Activated CD8-positive, alpha-beta T cell treated with anti-CD3 and anti-CD28 coated beads for 36 hours (primary cell): ENCODE results near the gene NCL. TPM values are rescaled to one million over a fixed set of nuclear protein-coding genes. Genes with fewer than 3 reads are reported as not detected.

Experiments
- ATAC-seq: fragments of 200-7000 bp; cut with Tn5 transposase; one replicate; pipeline ENCODE4 v1.10.0; 2021; ENCODE audit warnings: mild to moderate bottlenecking, moderate library complexity
- CTCF ChIA-PET: fragments of 350-600 bp; sonication (Branson Sonifier 250); formaldehyde crosslinking; loops from one replicate; lab custom pipeline; 2021; ENCODE audit warnings: antibody characterized with exemption; lab: Charles Lee
- POLR2A ChIA-PET: fragments of 350-600 bp; sonication (Branson Sonifier 250); formaldehyde crosslinking; loops from one replicate; lab custom pipeline; 2021; ENCODE audit warnings: antibody characterized with exemption; lab: Charles Lee
- DNase-seq: peaks from one replicate; pipeline ENCODE4 v3.0.0-alpha.2; 2020
- H3K27ac Mint-ChIP-seq: one replicate; pipeline ENCODE4 v1.8.0; 2021; ENCODE audit warnings: mild to moderate bottlenecking, mixed read lengths
- H3K27me3 Mint-ChIP-seq: one replicate; pipeline ENCODE4 v1.8.0; 2021; ENCODE audit warnings: mixed read lengths
- H3K36me3 Mint-ChIP-seq: one replicate; pipeline ENCODE4 v1.8.0; 2021; ENCODE audit warnings: low read depth, mixed read lengths
- H3K4me1 Mint-ChIP-seq: one replicate; pipeline ENCODE4 v1.8.0; 2021; ENCODE audit warnings: low read depth, mixed read lengths
- H3K4me3 Mint-ChIP-seq: one replicate; pipeline ENCODE4 v1.8.0; 2021; ENCODE audit warnings: mild to moderate bottlenecking, moderate library complexity, mixed read lengths
- H3K9me3 Mint-ChIP-seq: one replicate; pipeline ENCODE4 v1.8.0; 2021; ENCODE audit warnings: mixed read lengths
- intact Hi-C: fragments of 100-400 bp; cut with micrococcal nuclease; formaldehyde crosslinking; loops from one replicate; pipeline ENCODE4 v1.10.0; 2022
- total RNA-seq, 2 experiments: library from RNA; stranded (reverse); gene quantifications; one replicate each; pipeline ENCODE4 v1.2.3, GENCODE V29; 2021
- TF ChIP-seq, protein P1 (sequence below): fragments of 200-600 bp; IDR thresholded peaks from one replicate; pipeline ENCODE4 v1.8.0; 2022; ENCODE audit warnings: antibody characterized with exemption, mild to moderate bottlenecking

Gene NCL
- total RNA-seq, 2 experiments from 2014 or later = 1,312 to 1,361 TPM

DNA sequence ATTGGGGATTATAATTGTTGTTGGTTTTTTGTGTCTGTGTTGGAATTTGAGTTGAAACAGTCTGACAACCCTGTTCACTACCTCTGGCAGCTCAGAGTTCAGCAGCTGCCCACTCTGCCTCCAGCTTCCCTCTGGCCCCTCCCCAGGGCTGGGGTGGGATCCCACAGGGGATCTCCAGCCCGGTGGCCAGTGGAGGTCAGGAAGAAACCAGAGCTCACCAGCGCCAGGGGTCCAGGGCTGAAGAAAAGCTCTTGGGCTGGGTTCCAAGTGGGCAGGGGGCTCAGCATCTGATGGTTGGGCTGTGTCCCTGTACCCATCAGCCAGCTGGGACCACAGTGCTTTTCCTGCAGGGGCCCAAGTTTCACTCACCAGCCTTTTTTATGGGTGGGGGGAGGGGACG, 16.5 kb upstream of the NCL start:
- intact Hi-C loops = no loop called here
- Mint-ChIP-seq H3K9me3 (no peaks in the 10 kb centered on the region), H3K4me3 (no peak overlapping the region), H3K36me3 (no peaks in the 10 kb centered on the region), H3K4me1 (peaks cover 11% of the 10 kb centered on the region), H3K27me3 (no peaks in the 10 kb centered on the region), H3K27ac (no peak overlapping the region)
- TF ChIP-seq, protein P1, sequence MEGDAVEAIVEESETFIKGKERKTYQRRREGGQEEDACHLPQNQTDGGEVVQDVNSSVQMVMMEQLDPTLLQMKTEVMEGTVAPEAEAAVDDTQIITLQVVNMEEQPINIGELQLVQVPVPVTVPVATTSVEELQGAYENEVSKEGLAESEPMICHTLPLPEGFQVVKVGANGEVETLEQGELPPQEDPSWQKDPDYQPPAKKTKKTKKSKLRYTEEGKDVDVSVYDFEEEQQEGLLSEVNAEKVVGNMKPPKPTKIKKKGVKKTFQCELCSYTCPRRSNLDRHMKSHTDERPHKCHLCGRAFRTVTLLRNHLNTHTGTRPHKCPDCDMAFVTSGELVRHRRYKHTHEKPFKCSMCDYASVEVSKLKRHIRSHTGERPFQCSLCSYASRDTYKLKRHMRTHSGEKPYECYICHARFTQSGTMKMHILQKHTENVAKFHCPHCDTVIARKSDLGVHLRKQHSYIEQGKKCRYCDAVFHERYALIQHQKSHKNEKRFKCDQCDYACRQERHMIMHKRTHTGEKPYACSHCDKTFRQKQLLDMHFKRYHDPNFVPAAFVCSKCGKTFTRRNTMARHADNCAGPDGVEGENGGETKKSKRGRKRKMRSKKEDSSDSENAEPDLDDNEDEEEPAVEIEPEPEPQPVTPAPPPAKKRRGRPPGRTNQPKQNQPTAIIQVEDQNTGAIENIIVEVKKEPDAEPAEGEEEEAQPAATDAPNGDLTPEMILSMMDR = no peak
- ATAC-seq = no peak
- DNase-seq = no peak
- CTCF ChIA-PET = interaction anchor here (0.7 to 4.6 kb wide), 8 partner anchors 10 to 77 kb away, joined by 3 to 86 read pairs (median 8); partner anchors contain the start of gene NCL
- POLR2A ChIA-PET = interaction anchor here (0.9 to 8.7 kb wide), 4 partner anchors 10 to 27 kb away, joined by 3 to 149 read pairs (median 11); partner anchors contain the start of gene NCL

GRCh38 chr2:231479455-231479854, 15.2 kb upstream of the NCL start:
- no peak overlapping the region for H3K27ac Mint-ChIP-seq
- no peak for DNase-seq
- H3K27me3 Mint-ChIP-seq = no peaks in the 10 kb centered on the region
- CTCF ChIA-PET = interaction anchor here (1.5 to 1.6 kb wide), 3 partner anchors 10 to 73 kb away, joined by 4 to 6 read pairs (median 6); no protein-coding TSS in a partner anchor
- H3K9me3 Mint-ChIP-seq = no peaks in the 10 kb centered on the region
- no peaks in the 10 kb centered on the region for H3K36me3 Mint-ChIP-seq
- H3K4me1 Mint-ChIP-seq = peaks cover 11% of the 10 kb centered on the region
- H3K4me3 Mint-ChIP-seq = no peak overlapping the region
- TF ChIP-seq, protein P1 = no peak
- POLR2A ChIA-PET = interaction anchor here (8.7 kb wide), 1 partner anchor 15 kb away, joined by 149 read pairs; the partner anchor contains the start of gene NCL
- no peak for ATAC-seq
- intact Hi-C loops = no loop called here

DNA sequence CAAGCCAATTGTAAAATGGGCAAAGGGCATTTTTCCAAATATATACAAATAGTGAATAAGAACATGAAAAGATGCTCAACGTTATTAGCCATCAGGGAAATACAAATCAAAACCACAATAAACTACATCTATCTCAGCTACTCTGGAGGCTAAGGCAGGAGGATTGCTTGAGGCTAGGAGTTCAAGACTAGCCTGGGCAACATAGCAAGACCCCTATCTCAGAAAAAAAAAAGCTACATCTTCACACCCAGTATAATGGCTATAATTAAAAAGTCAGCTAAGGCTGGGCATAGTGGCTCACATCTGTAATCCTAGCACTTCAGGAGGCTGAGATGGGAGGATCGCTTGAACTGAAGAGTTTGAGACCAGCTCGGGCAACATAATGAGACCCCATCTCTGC, 12.6 kb upstream of the NCL start:
- H3K9me3 Mint-ChIP-seq = no peaks in the 10 kb centered on the region
- H3K27me3 Mint-ChIP-seq = no peaks in the 10 kb centered on the region
- H3K27ac Mint-ChIP-seq = no peak overlapping the region
- ChIA-PET CTCF (interaction anchor here (1.0 to 1.6 kb wide), 2 partner anchors 40 to 87 kb away, joined by 3 to 4 read pairs; no protein-coding TSS in a partner anchor), POLR2A (interaction anchor here (8.7 kb wide), 1 partner anchor 13 kb away, joined by 149 read pairs; the partner anchor contains the start of gene NCL)
- intact Hi-C loops = no loop called here
- H3K36me3 Mint-ChIP-seq = no peaks in the 10 kb centered on the region
- TF ChIP-seq, protein P1 = no peak
- peaks cover 3% of the 10 kb centered on the region for H3K4me1 Mint-ChIP-seq
- ATAC-seq (no peak), DNase-seq (no peak)
- H3K4me3 Mint-ChIP-seq = no peak overlapping the region

DNA sequence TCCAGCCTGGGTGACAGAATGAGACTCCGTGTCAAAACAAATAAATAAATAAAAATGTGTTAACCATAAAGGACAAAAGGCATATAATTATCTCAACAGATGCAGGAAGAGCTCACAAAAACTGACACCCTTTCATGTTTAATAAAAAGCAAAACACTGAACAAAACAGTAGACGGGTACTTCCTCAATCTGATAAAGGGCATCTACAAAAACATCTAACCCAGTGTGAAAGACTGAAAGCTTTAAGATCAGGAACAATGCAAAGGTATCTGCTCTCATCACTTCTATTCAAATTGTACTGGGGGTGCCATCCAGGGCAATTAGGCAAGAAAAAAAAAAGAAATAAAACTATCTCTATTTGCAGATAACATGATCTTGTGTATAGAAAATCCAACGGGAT, 11.7 kb upstream of the NCL start:
- H3K27me3 Mint-ChIP-seq = no peaks in the 10 kb centered on the region
- no peaks in the 10 kb centered on the region for H3K36me3 Mint-ChIP-seq
- no peaks in the 10 kb centered on the region for H3K4me1 Mint-ChIP-seq
- CTCF ChIA-PET = interaction anchor here (0.9 to 1.6 kb wide), 4 partner anchors 12 to 88 kb away, joined by 3 to 4 read pairs (median 4); no protein-coding TSS in a partner anchor
- POLR2A ChIA-PET = interaction anchor here (0.8 to 8.7 kb wide), 2 partner anchors 12 to 22 kb away, joined by 3 to 149 read pairs; partner anchors contain the start of gene NCL
- ATAC-seq (no peak), DNase-seq (no peak)
- H3K27ac Mint-ChIP-seq = no peak overlapping the region
- intact Hi-C loops = no loop called here
- TF ChIP-seq, protein P1 = no peak
- no peaks in the 10 kb centered on the region for H3K9me3 Mint-ChIP-seq
- no peak overlapping the region for H3K4me3 Mint-ChIP-seq

GRCh38 chr2:231472816-231473215, 8.5 kb upstream of the NCL start:
- POLR2A ChIA-PET = interaction anchor here (0.8 kb wide), 1 partner anchor 19 kb away, joined by 3 read pairs; no protein-coding TSS in a partner anchor
- TF ChIP-seq, protein P1 = no peak
- no peak overlapping the region for H3K4me3 Mint-ChIP-seq

More at GRCh38 chr2:231472816-231473215, 8.5 kb upstream of the NCL start:
- DNase-seq (no peak), ATAC-seq (no peak)
- peaks cover 3% of the 10 kb centered on the region for H3K4me1 Mint-ChIP-seq
- CTCF ChIA-PET = interaction anchor here (1.6 to 4.0 kb wide), 2 partner anchors 11 to 128 kb away, joined by 3 to 10 read pairs; no protein-coding TSS in a partner anchor
- H3K36me3 Mint-ChIP-seq = no peaks in the 10 kb centered on the region
- H3K27ac Mint-ChIP-seq = no peak overlapping the region
- H3K27me3 Mint-ChIP-seq = no peaks in the 10 kb centered on the region
- H3K9me3 Mint-ChIP-seq = no peaks in the 10 kb centered on the region
- intact Hi-C loops = no loop called here
